GM23248 (cell line): Measurements from ENCODE around the gene ATP5PB.

ENCODE experiments used
- EZH2 ChIP-seq: fragments of 200-600 bp; sonication (generic); IDR thresholded peaks from 2 replicates; pipeline ENCODE4 v1.6.1; 2018; ENCODE audit warnings: antibody characterized with exemption, mild to moderate bottlenecking; ENCODE audit not compliant: insufficient read depth, poor library complexity, severe bottlenecking
- EZH2phosphoT487 ChIP-seq: fragments of 200-600 bp; sonication (generic); IDR thresholded peaks from 2 replicates; pipeline ENCODE4 v1.6.1; 2018; ENCODE audit warnings: antibody characterized with exemption, moderate library complexity, mild to moderate bottlenecking, low read depth; ENCODE audit not compliant: insufficient read depth

- TF ChIP-seq EZH2 (no peak), EZH2phosphoT487 (no peak)
These were observed 12.5 kb upstream of the ATP5PB start for GRCh38 chr1:111436726-111437125.
